Tibial nerve (tissue), 4 donors: ENCODE measurements around the gene ITFG1. TPM values are rescaled to one million over a fixed set of nuclear protein-coding genes. Genes with fewer than 3 reads are reported as not detected.
"Not testable (repeated sequence)": the region's sequence is repeated elsewhere in the genome, so short reads cannot be mapped to it uniquely, and the experiment has no call there.

Experiments used
- DNase-seq, 2 donors: peaks; one replicate each; pipeline ENCODE4 v3.0.0-alpha.2; 2019; ENCODE audit warnings: low spot score in 2 of 2
- H3K27ac ChIP-seq, 4 donors: fragments of 200-600 bp; sonication (generic) in 3 of 4; one replicate each; pipeline ENCODE4 v1.5.1; 2017 to 2019; ENCODE audit warnings: mild to moderate bottlenecking in 1 of 4
- H3K27me3 ChIP-seq, 2 donors: fragments of 200-600 bp; sonication (generic) in 1 of 2; one replicate each; pipeline versions ENCODE4 v1.5.1 to v1.6.0; 2017 to 2019
- H3K36me3 ChIP-seq, 3 donors: fragments of 200-600 bp; sonication (generic); one replicate each; pipeline ENCODE4 v1.5.1; 2018 to 2019
- H3K4me1 ChIP-seq, 4 donors: fragments of 200-600 bp; sonication (generic) in 3 of 4; one replicate each; pipeline ENCODE4 v1.5.1; 2017 to 2019
- H3K4me3 ChIP-seq, 4 donors: fragments of 200-600 bp; sonication (generic) in 3 of 4; one replicate each; pipeline ENCODE4 v1.5.1; 2017 to 2019; ENCODE audit warnings: mild to moderate bottlenecking in 1 of 4, moderate library complexity in 1 of 4
- H3K9me3 ChIP-seq, 4 donors: fragments of 200-600 bp; sonication (generic) in 3 of 4; one replicate each; pipeline ENCODE4 v1.5.1; 2017 to 2019
- CTCF ChIP-seq, 5 experiments: fragments of 200-600 bp in 3 of 5; fragments of 450-650 bp in 2 of 5; sonication (generic) in 3 of 5; IDR thresholded peaks; one replicate each; pipeline ENCODE4 v1.5.1; 2016 to 2019; ENCODE audit warnings: antibody characterized with exemption in 5 of 5, mild to moderate bottlenecking in 3 of 5, moderate library complexity in 2 of 5
- EP300 ChIP-seq, 2 donors: sonication (generic); formaldehyde crosslinking; IDR thresholded peaks; one replicate each; pipeline ENCODE4 v1.6.1; 2017; ENCODE audit warnings: antibody characterized with exemption in 2 of 2, mild to moderate bottlenecking in 1 of 2
- POLR2A ChIP-seq, 2 donors: fragments of 450-650 bp; IDR thresholded peaks; one replicate each; pipeline ENCODE4 v1.6.1; 2017; ENCODE audit warnings: antibody characterized with exemption in 2 of 2, mild to moderate bottlenecking in 2 of 2, moderate library complexity in 2 of 2
- WGBS, 2 donors: methylation state at CpG; one replicate each; pipeline ENCODE4 v1.1.5; 2018; 5-methylcytosine and 5-hydroxymethylcytosine counted together
- total RNA-seq, 4 donors: library from RNA; depleted of rRNA; stranded (reverse); fragments of >200 nt; gene quantifications; one replicate each; pipeline ENCODE4 v1.1.0, GENCODE V29; 2016

The ITFG1 gene
- total RNA-seq, 4 donors from 2014 or later = 36.6 to 52.1 (median 40.9) TPM

- H3K27me3 ChIP-seq = no peaks in the 10 kb centered on the region
- no peak for DNase-seq
- TF ChIP-seq POLR2A (IDR thresholded peaks at IDR 0.05) = no peak
- no peak for TF ChIP-seq EP300 (IDR thresholded peaks at IDR 0.05)
- TF ChIP-seq CTCF (IDR thresholded peaks at IDR 0.05) = no peak
- H3K27ac ChIP-seq = no peak overlapping the region
- no peaks in the 10 kb centered on the region for H3K4me1 ChIP-seq
- WGBS, 2 donors = 86% methylated on average over 2 of the region's 2 CpGs
- H3K36me3 ChIP-seq = peaks cover 0 to 41% (median 7%) of the 10 kb centered on the region in 3 donors
- peaks cover 0 to 10% (median 0%) of the 10 kb centered on the region in 4 donors for H3K9me3 ChIP-seq
- no peak overlapping the region for H3K4me3 ChIP-seq
Observed at GRCh38 chr16:47213761-47214440, 247.0 kb downstream of the ITFG1 start.

- Histone ChIP-seq H3K36me3 (peaks cover 0 to 15% (median 0%) of the 10 kb centered on the region in 3 donors), H3K4me3 (no peak overlapping the region), H3K4me1 (no peaks in the 10 kb centered on the region), H3K9me3 (no peaks in the 10 kb centered on the region), H3K27me3 (no peaks in the 10 kb centered on the region), H3K27ac (no peak overlapping the region)
- 94 to 99% methylated on average over 4 of the region's 4 CpGs for WGBS, 2 donors
- DNase-seq = no peak
- TF ChIP-seq CTCF (IDR thresholded peaks at IDR 0.05) = no peak
- TF ChIP-seq EP300 (IDR thresholded peaks at IDR 0.05) = no peak
- no peak for TF ChIP-seq POLR2A (IDR thresholded peaks at IDR 0.05)
Observed at GRCh38 chr16:47211218-47211617, 249.6 kb downstream of the ITFG1 start.

DNA sequence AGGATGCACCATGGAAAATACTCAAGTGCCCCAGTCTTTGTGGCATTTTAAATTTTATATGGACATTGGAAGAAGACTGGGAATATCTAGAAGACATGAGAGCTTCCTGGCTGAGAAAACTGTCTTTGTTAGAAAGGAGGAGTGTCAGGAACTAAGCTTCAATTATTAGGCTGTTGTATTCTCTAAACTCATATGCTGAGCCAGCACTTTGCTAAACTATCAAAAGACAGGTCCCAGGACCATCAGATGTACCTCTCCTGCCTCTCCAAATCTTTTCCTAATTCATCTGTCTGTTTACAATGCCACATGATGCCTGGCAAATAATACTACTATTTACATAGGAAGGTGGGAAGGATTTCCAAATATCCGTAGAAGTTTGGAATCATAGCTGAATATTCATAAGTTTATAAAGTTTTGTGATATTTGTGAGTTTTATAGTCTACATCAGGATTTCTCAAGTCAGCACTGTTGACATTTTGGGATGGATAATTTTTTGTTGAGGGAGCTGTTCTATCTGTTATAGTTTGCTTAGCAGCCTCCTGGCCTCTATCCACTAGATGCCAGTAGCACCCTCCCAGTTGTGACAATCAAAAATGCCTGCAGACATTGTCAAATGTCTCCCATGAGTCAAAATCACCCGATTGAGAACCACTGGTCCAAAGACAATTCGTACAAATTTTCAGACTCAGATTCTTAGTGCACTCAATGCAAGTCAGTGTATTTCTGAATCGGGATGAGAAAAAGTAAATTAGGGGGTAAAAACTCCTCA, 255.9 kb downstream of the ITFG1 start:
- Histone ChIP-seq H3K27ac (no peak overlapping the region), H3K4me1 (no peaks in the 10 kb centered on the region), H3K36me3 (no peaks in the 10 kb centered on the region), H3K4me3 (no peak overlapping the region), H3K9me3 (no peaks in the 10 kb centered on the region), H3K27me3 (no peaks in the 10 kb centered on the region)
- WGBS, 2 donors = 52 to 65% methylated on average over 4 of the region's 4 CpGs
- no peak for DNase-seq
- TF ChIP-seq POLR2A (IDR thresholded peaks at IDR 0.05) (no peak), EP300 (IDR thresholded peaks at IDR 0.05) (no peak), CTCF (IDR thresholded peaks at IDR 0.05) (no peak)

- not testable (repeated sequence) for H3K4me1 ChIP-seq, H3K27ac ChIP-seq, H3K27me3 ChIP-seq, DNase-seq, H3K36me3 ChIP-seq, H3K4me3 ChIP-seq, H3K9me3 ChIP-seq
- 79 to 93% methylated on average over 4 of the region's 4 CpGs for WGBS, 2 donors
Observed at GRCh38 chr16:47203433-47203832, 257.4 kb downstream of the ITFG1 start.

- TF ChIP-seq CTCF (IDR thresholded peaks at IDR 0.05) = no peak
- no peak for TF ChIP-seq POLR2A (IDR thresholded peaks at IDR 0.05)
- no peak for TF ChIP-seq EP300 (IDR thresholded peaks at IDR 0.05)
- DNase-seq = no peak
- no peaks in the 10 kb centered on the region for H3K9me3 ChIP-seq
- no peak overlapping the region for H3K4me3 ChIP-seq
- H3K27ac ChIP-seq = no peak overlapping the region
- H3K4me1 ChIP-seq = no peaks in the 10 kb centered on the region
- no peaks in the 10 kb centered on the region for H3K27me3 ChIP-seq
- 84 to 93% methylated on average over 2 of the region's 2 CpGs for WGBS, 2 donors
- peaks cover 0 to 6% (median 0%) of the 10 kb centered on the region in 3 donors for H3K36me3 ChIP-seq
Observed at GRCh38 chr16:47198180-47198575, 262.7 kb downstream of the ITFG1 start.
